ENCODE results near the gene NT5DC3. TPM values are rescaled to one million over a fixed set of nuclear protein-coding genes. Genes with fewer than 3 reads are reported as not detected.

The NT5DC3 gene
- total RNA-seq, 6 experiments from 2014 or later = 10.5 to 12.8 (median 11.3) TPM

GRCh38 chr12:103848917-103849491 is 8.0 kb upstream of the NT5DC3 start:
- no peak overlapping the region for H3K27ac Mint-ChIP-seq
- DNase-seq = no peak
- no peak overlapping the region for H3K4me3 Mint-ChIP-seq
- no peak for TF ChIP-seq CTCF (IDR thresholded peaks at IDR 0.05)
- H3K36me3 Mint-ChIP-seq (ENCODE audit: low read depth) = no peaks in the 10 kb centered on the region
- no peaks in the 10 kb centered on the region; the same call in 1 of the 2 replicates for H3K27me3 Mint-ChIP-seq (ENCODE audit: insufficient read depth)
- peaks cover 20% of the 10 kb centered on the region for H3K4me1 Mint-ChIP-seq (ENCODE audit: low read depth)
- no peaks in the 10 kb centered on the region for H3K9me3 Mint-ChIP-seq

- no peak for TF ChIP-seq CTCF (IDR thresholded peaks at IDR 0.05)
- Mint-ChIP-seq H3K4me1 (ENCODE audit: low read depth) (peaks cover 24% of the 10 kb centered on the region), H3K36me3 (ENCODE audit: low read depth) (no peaks in the 10 kb centered on the region), H3K4me3 (no peak overlapping the region), H3K27me3 (ENCODE audit: insufficient read depth) (no peaks in the 10 kb centered on the region; the same call in 1 of the 2 replicates), H3K9me3 (no peaks in the 10 kb centered on the region), H3K27ac (no peak overlapping the region)
- DNase-seq = no peak
Measured at GRCh38 chr12:103848143-103848542, 7.1 kb upstream of the NT5DC3 start.

GRCh38 chr12:103846415-103846814 is 5.4 kb upstream of the NT5DC3 start:
- no peak for TF ChIP-seq CTCF (IDR thresholded peaks at IDR 0.05)
- no peaks in the 10 kb centered on the region for H3K9me3 Mint-ChIP-seq
- no peak overlapping the region for H3K27ac Mint-ChIP-seq
- H3K4me3 Mint-ChIP-seq = no peak overlapping the region
- H3K36me3 Mint-ChIP-seq (ENCODE audit: low read depth) = no peaks in the 10 kb centered on the region
- H3K27me3 Mint-ChIP-seq (ENCODE audit: insufficient read depth) = no peaks in the 10 kb centered on the region
- peaks cover 27% of the 10 kb centered on the region for H3K4me1 Mint-ChIP-seq (ENCODE audit: low read depth)
- DNase-seq = no peak

GRCh38 chr12:103844305-103844704 is 3.3 kb upstream of the NT5DC3 start:
- Mint-ChIP-seq H3K27me3 (ENCODE audit: insufficient read depth) (no peaks in the 10 kb centered on the region), H3K4me3 (no peak overlapping the region), H3K4me1 (ENCODE audit: low read depth) (peaks cover 30% of the 10 kb centered on the region), H3K9me3 (no peaks in the 10 kb centered on the region), H3K36me3 (ENCODE audit: low read depth) (no peaks in the 10 kb centered on the region), H3K27ac (no peak overlapping the region)
- no peak for TF ChIP-seq CTCF (IDR thresholded peaks at IDR 0.05)
- DNase-seq = no peak

GRCh38 chr12:103841690-103842584 is 903 bp upstream of the NT5DC3 start:
- Mint-ChIP-seq H3K4me1 (ENCODE audit: low read depth) (peaks cover 43% of the 10 kb centered on the region), H3K9me3 (no peaks in the 10 kb centered on the region), H3K4me3 (peak overlapping the region; percentile 94), H3K27ac (peak overlapping the region; percentile 91), H3K27me3 (ENCODE audit: insufficient read depth) (no peaks in the 10 kb centered on the region), H3K36me3 (ENCODE audit: low read depth) (peaks cover 12% of the 10 kb centered on the region; the same call in 1 of the 2 replicates)
- peak; percentile 98 for DNase-seq
- TF ChIP-seq CTCF (IDR thresholded peaks at IDR 0.05) = peak; percentile 26
